Right lobe of liver (tissue), 4 donors: Measurements from ENCODE around the gene SPIRE1.

Experiments used
- CTCF ChIP-seq, 4 donors: fragments of 200-600 bp in 3 of 4; fragments of 450-650 bp in 1 of 4; IDR thresholded peaks; one replicate each; pipeline versions ENCODE4 v1.5.1 to v1.8.0; 2016 to 2022; ENCODE audit warnings: antibody characterized with exemption in 4 of 4, mild to moderate bottlenecking in 2 of 4
- POLR2A ChIP-seq: fragments of 450-650 bp; IDR thresholded peaks from one replicate; pipeline ENCODE4 v1.6.1; 2017; ENCODE audit warnings: antibody characterized with exemption, mild to moderate bottlenecking
- donor health status: DM: no; HTN: no; CAD: no.
- donor health status: DM: no; HTN: no; CAD: no.
- donor health status: DM: no; HTN: yes; CAD: no.

DNA sequence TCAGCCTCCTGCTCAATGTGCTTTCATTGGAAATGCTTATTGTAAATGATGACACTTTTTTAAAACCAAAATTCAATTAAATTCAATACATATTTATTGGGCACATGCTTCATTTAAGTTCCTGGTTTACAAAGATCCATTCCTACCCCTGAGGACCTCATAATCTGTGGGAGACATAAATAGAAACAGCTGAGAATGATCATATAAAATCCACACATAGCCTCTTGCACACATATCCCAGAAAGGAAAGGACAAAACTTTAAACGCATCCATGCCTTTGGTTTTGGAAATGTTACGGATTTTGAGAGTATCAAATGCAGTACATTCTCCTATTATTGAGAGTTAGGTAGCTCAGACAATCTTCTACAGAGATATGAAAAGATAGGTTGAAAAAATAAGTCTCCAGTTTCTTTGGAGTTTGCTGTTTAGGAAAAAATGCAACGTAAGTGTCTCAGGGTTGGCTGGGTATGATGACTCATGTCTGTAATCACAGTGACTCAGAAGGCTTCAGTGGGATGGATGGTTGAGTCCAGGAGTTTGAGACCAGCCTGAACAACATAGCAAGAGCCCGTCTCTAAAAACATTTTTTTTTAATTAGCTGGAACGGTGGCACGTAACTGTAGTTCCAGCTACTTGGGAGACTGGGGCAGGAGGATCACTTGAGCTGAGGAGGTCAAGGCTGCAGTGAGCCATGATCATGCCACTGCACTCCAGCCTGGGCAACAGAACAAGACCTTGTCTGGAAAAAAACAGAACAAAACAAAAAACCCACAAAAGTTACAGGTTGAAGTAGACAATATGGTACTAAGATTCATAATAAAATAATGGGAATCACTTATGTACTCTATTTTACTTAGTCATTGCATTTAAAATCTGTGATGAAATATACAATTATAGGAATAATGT, 254.1 kb downstream of the SPIRE1 start:
- TF ChIP-seq POLR2A = no peak
- TF ChIP-seq CTCF (IDR thresholded peaks at IDR 0.05) = no peak
